22Rv1 (cell line): Measurements from ENCODE around the gene LRRN3.

Experiments
- CTCF ChIP-seq: fragments of 450-650 bp; IDR thresholded peaks from 2 replicates; pipeline ENCODE4 v1.5.1; 2017; ENCODE audit warnings: mild to moderate bottlenecking
- ZFX ChIP-seq: fragments of 450-650 bp; IDR thresholded peaks from 2 replicates; pipeline ENCODE4 v1.6.1; 2017; ENCODE audit warnings: antibody characterized with exemption, borderline replicate concordance

- TF ChIP-seq ZFX (no peak), CTCF (no peak)
These were observed 46.6 kb downstream of the LRRN3 start for GRCh38 chr7:111137296-111138192.
